ENCODE data around the gene HOXC5. TPM values are rescaled to one million over a fixed set of nuclear protein-coding genes. Genes with fewer than 3 reads are reported as not detected.

HOXC5 gene
- total RNA-seq, 1 donor from 2014 or later, result 3.8 TPM

DNA sequence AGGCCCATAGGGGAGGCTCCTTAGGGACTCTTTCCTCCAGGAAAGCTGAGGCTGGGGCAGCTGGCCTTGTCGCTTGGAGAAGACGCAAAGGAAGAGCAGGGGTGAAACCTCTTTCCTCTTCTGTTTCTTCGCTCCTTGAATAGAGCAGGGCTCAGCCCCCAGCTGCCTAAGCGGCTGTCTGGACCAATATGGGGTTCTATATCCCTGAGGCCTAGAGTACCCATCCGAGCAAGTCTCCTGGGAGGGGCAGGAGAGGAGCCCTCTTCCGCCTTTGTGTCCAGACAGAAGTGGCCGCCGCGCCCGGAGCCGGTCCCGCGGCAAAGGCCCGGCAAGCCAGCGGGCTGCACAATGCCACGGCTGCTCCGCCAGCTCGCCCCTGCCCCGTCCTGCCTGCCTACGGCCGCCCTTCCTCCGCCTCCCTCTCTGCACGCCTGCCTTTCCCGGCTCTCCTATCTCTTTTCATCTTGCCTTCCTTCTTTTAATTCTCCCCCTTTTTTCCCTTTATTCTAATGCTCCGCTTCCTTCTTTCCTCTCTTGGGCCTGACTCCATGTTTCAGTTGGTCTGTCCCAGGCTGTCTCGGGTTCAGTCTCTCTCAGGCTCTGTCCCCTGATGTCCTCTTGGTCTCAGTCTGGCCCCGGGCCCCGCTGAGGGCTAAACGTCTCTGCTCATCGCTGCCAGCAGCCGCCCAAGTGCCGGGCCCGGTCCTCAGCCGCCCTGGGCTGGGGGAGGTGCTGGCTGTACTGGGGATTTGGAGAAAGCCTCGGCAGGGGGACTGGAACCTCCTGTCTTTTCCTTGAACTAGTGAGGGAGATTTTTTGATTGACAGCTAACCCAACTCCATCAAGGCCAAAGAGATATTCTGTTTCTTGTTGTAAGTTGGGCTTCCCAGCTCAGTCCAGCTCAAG lies 35.4 kb upstream of the HOXC5 start:
- peak overlapping the region; percentile 83 for H3K4me3 Mint-ChIP-seq
- no peaks in the 10 kb centered on the region for H3K9me3 Mint-ChIP-seq
- no peaks in the 10 kb centered on the region for H3K36me3 Mint-ChIP-seq (ENCODE audit: low read depth)
- H3K27me3 Mint-ChIP-seq (ENCODE audit: low read depth), result peaks cover 100% of the 10 kb centered on the region
- DNase-seq (ENCODE audit: low read depth, low spot score), result no peak
- peaks cover 2% of the 10 kb centered on the region for H3K4me1 Mint-ChIP-seq
- H3K27ac Mint-ChIP-seq (ENCODE audit: unreplicated experiment), result no peak overlapping the region
- TF ChIP-seq, protein P1, sequence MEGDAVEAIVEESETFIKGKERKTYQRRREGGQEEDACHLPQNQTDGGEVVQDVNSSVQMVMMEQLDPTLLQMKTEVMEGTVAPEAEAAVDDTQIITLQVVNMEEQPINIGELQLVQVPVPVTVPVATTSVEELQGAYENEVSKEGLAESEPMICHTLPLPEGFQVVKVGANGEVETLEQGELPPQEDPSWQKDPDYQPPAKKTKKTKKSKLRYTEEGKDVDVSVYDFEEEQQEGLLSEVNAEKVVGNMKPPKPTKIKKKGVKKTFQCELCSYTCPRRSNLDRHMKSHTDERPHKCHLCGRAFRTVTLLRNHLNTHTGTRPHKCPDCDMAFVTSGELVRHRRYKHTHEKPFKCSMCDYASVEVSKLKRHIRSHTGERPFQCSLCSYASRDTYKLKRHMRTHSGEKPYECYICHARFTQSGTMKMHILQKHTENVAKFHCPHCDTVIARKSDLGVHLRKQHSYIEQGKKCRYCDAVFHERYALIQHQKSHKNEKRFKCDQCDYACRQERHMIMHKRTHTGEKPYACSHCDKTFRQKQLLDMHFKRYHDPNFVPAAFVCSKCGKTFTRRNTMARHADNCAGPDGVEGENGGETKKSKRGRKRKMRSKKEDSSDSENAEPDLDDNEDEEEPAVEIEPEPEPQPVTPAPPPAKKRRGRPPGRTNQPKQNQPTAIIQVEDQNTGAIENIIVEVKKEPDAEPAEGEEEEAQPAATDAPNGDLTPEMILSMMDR (conservative IDR thresholded peaks at IDR 0.05), result no peak

DNA sequence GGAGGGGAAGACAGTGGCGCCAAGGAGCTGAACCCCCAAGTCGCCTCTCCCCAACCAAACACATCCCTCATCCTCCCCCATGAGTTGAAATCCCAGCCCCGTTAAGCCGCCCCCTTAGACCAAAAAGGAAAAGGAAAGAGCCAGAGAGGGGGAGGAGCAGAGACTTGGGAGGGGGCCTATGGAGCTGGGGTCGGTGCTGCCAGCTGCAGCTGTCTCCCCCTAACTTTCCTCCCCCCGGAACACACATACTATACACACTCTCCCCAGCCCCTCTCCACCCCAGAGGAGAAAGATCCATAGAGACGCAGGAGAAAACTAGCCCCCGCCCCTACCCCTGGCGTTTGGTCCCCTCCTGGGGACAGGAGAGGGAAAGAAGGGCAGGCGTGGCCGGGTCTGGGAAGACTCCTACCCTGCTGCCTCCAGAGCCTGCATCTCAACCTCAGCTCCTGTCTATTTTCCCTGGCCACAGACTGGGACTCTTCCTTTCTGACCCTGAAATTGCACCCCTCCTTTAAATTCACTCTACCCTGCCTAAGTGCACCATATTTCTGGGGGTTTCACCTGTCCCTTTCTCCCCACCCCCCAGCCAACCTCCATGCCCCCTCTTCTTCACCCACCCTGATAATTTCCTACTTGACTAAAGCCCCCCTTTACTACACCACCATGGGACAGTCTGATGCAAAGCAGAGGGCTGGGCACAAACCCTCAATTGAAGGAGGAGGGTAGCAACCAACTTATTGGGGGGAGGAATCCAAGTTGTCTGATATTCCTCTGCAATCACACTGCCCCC lies 34.5 kb upstream of the HOXC5 start:
- TF ChIP-seq, protein P1 (conservative IDR thresholded peaks at IDR 0.05), result no peak
- H3K27ac Mint-ChIP-seq (ENCODE audit: unreplicated experiment), result no peak overlapping the region
- H3K36me3 Mint-ChIP-seq (ENCODE audit: low read depth), result no peaks in the 10 kb centered on the region
- H3K4me3 Mint-ChIP-seq, result peak overlapping the region; percentile 83
- no peak for DNase-seq (ENCODE audit: low read depth, low spot score)
- no peaks in the 10 kb centered on the region for H3K9me3 Mint-ChIP-seq
- H3K4me1 Mint-ChIP-seq, result peaks cover 5% of the 10 kb centered on the region
- peaks cover 100% of the 10 kb centered on the region for H3K27me3 Mint-ChIP-seq (ENCODE audit: low read depth)

DNA sequence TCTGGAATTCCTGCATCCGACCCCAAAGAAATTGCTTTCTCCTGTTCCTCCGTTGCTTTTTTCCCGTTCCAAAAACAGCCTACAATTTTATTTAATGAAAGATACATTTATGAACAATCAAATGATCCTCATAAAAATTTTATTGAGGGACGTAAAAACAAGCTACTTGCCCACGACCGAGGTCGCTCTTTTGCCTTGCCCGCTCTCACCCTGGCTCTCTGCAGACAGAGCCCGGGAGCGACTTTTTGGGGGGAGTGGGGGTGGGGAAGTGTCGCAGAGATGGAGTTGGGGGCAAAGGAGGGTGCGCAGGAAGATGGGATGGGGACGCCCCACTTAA lies 34.0 kb upstream of the HOXC5 start:
- no peak overlapping the region for H3K27ac Mint-ChIP-seq (ENCODE audit: unreplicated experiment)
- H3K36me3 Mint-ChIP-seq (ENCODE audit: low read depth), result peaks cover 3% of the 10 kb centered on the region
- DNase-seq (ENCODE audit: low read depth, low spot score), result no peak
- H3K27me3 Mint-ChIP-seq (ENCODE audit: low read depth), result peaks cover 100% of the 10 kb centered on the region
- no peaks in the 10 kb centered on the region for H3K9me3 Mint-ChIP-seq
- peak overlapping the region; percentile 83 for H3K4me3 Mint-ChIP-seq
- peaks cover 11% of the 10 kb centered on the region for H3K4me1 Mint-ChIP-seq
- TF ChIP-seq, protein P1 (conservative IDR thresholded peaks at IDR 0.05), result no peak

DNA sequence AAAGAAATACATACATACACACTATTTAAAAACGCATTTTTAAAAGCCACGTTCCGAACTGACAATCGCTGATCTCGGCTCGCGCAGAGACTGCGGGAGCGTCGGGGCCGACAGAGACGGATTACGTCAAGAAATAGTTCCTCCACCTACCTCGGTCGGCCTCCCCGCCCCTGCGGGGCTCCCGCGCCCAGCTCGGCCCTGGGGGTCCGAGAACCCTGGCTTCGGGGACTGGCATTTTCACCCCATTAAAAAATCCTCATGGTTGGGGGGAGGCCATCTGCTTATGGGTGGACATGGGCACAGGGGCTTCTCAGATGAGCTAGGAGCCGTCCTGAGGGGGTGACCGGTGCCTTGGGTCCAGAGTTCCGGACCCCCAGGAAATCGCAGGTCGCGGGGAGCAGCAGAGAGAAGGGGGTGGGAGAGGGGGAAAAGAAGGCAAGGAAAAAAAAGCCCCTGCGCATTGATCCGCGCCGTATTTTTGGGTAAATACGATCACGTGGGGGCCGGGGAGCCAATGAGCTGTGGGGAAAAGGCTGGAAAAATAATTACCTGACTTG lies 33.2 kb upstream of the HOXC5 start:
- no peak overlapping the region for H3K27ac Mint-ChIP-seq (ENCODE audit: unreplicated experiment)
- peaks cover 3% of the 10 kb centered on the region for H3K36me3 Mint-ChIP-seq (ENCODE audit: low read depth)
- TF ChIP-seq, protein P1 (conservative IDR thresholded peaks at IDR 0.05), result no peak
- peaks cover 100% of the 10 kb centered on the region for H3K27me3 Mint-ChIP-seq (ENCODE audit: low read depth)
- DNase-seq (ENCODE audit: low read depth, low spot score), result no peak
- peaks cover 12% of the 10 kb centered on the region for H3K4me1 Mint-ChIP-seq
- peak overlapping the region; percentile 83 for H3K4me3 Mint-ChIP-seq
- H3K9me3 Mint-ChIP-seq, result no peaks in the 10 kb centered on the region
